HUDEP-2 (cell line): Measurements from ENCODE around the gene NUTM2E.
A peak's percentile ranks its signal among the peaks of the same experiment; 100 is the strongest.
"Not testable (repeated sequence)": the region's sequence is repeated elsewhere in the genome, so short reads cannot be mapped to it uniquely, and the experiment has no call there.

Experiments
- DNase-seq, 76 experiments: peaks; one replicate each; lab custom pipeline; 2025; ENCODE audit not compliant: unreplicated experiment in 76 of 76; lab: John Stamatoyannopoulos, UW

Gene NUTM2E, protein sequence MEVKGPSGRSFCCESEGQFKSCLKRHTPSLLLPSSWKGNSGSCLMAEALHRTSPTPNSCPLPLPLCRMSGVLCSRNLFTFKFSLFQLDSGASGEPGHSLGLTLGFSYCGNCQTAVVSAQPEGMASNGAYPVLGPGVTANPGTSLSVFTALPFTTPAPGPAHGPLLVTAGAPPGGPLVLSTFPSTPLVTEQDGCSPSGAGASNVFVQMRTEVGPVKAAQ (N-terminal part only)

DNA sequence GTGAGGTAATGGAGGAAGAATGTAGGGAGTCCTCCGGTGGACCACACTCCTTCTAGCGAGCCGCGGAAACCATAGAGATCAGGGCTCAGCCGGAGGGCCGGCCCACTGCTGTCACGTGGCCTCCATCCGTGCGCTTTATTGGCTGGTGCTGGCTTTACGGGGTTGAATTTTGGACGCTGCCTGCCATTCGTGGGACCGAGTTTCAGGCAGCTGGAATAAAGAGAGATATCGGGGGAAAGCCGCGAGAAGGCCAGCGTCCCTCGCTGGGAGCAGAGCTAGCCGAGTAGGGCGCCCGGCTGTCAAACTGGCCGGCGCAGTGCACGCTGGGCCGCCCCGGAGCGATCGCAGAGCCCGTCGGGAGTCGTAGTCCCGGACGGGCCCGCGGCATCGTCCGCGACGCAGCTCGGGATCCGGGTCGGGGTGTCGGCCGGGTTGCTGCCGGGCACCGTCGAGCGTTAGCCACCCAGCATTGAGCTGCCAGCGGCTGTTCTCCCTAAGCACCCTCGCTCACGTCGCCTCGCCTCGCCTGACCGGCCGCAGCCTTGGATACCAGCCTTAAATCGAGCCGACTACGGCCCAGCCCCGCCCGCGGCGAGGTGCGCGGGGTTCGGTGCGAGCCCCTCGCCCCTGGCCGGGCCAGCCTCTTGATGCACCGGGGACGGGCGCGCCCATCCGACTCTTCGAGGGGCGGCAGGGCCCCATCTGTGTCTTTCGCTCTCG, at the start of gene NUTM2E:
NUTM2E (plus strand) TSS at position 244 of the 720 bp plus-strand sequence. CDS start 15,002 bp downstream, outside the sequence.
- peak in 61 of 76 experiments; percentile 27 to 90 (median 71) for DNase-seq

DNA sequence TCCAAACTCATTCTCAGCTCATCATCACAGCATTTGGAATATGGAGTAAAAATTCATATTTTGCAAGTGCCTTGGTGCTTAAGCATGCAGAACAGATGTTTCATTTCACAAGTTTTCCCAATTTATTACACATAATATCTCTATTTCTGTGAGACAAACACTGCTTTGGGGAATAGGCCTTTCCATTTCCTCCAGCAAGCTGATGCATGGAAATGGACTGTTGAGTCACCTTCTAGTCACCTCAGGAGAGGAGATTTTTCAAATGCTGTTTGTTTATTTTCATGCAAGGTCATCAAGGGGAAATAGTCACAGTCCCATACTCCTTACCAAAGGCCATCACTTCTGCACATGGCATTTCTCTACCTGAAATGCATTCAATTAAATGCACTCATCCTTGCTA, 48.5 kb upstream of the NUTM2E start:
- DNase-seq: not testable (repeated sequence)

DNA sequence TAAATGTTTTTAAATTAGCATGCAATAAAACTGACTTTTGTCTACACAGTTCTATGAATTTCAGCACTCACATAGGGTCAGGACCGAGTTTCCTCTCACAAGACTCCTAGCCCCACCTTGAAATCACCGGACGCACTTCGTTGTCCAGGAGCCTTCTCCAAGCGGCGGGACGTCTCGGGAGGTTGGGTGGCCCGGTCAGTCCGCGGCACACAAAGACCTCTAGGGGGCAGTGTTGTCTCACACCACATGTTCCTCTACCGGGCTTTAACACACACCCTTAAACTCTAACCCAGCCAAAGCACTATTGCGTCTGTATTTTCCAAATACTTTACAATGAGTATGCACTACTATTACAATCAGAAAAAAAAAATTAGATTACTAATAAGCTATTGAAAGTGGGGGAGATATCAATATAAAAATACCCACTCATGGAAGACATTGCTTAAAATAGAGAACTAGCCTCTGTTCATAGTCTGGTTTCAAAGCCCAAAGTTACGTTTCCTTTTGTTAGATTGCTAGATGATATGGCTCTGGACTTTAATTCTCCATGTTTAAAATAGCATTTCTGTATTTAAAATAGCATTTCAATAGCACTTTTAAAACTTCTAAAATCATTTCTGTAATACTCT, 47.1 kb upstream of the NUTM2E start:
- DNase-seq: peak in 70 of 76 experiments; percentile 12 to 86 (median 64)

DNA sequence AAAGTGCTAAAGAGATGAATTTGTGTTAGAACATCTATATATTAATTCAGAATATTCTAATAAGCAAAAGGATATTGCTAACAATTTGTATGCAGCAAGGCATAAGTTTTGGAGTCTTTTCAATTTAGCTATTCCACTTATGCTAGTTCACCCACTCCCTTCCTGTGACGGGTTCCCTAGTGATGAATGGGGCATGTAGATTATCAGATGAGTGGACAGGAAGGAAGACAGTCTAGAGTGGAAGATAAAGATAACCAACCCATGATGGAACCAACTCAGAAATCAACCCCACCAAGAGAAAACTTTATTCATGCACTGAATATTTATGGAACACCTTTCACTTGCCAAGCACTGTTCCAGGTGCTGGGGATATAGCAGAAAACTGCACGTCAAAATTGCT, 46.5 kb upstream of the NUTM2E start:
- peak in 2 of 76 experiments; percentile 2 to 22 for DNase-seq

DNA sequence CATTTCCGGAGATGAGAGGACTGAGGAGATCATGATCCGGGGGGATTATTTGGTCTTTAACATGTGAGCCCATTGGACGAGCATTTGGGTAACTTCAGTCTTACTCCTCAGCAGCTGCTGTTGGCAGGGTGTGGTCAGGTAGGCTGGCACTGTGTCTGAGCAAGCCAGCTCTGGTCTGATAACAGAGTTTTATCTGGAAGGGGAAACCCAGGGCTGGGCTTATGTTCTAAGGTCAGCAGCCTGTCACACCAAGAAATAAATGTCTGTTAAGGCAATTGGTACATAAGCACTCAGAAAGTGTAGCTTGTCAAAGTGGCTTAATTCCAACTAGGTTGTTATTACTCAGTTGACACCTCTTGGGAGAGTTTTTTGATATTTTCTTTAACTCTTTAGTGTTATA, 45.0 kb upstream of the NUTM2E start:
- peak in 1 of 76 experiments; percentile 14 for DNase-seq

DNA sequence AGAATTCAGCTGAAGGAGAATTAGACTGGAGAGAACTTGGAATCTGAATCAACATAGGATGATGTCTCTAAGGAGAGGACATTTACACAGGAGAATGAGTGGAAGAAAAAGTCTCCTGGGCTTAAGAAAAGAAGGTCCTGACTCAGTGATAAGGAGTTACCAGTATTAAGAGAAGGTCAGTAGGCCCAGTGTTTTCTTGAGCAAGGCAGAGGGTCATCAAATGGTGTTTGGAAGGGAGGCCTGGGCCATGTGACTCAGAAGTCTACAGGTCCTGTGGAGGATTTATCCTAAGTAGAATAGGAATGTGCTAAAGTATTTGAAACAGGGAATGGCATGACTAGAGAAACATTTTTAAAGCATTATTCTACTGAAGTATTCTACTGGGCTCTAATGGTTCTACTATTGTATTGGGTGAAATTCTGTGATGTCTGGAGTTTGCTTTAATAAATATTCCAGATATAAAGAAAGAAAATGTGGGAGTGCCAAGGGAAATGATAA, 39.0 kb upstream of the NUTM2E start:
- not testable (repeated sequence) for DNase-seq

DNA sequence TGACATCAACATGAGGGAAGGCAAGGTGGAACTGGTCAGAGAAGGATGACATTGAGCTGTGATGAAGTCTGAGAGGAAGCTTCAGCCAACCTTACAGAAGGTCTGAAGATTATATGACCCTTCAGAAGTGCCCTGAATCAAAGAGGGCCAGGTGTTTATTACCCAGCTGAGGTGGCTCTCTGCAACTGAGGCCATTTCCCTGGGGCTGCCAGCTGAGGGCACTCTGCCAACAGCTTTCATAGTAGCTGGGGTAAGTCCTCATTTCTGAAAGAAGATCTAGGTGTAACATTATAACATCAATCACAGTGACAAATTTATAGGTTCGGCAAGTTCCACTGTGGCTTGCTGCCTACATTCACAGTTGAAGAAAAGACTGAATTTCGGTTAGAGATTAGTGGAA, 37.2 kb upstream of the NUTM2E start:
- not testable (repeated sequence) for DNase-seq

DNA sequence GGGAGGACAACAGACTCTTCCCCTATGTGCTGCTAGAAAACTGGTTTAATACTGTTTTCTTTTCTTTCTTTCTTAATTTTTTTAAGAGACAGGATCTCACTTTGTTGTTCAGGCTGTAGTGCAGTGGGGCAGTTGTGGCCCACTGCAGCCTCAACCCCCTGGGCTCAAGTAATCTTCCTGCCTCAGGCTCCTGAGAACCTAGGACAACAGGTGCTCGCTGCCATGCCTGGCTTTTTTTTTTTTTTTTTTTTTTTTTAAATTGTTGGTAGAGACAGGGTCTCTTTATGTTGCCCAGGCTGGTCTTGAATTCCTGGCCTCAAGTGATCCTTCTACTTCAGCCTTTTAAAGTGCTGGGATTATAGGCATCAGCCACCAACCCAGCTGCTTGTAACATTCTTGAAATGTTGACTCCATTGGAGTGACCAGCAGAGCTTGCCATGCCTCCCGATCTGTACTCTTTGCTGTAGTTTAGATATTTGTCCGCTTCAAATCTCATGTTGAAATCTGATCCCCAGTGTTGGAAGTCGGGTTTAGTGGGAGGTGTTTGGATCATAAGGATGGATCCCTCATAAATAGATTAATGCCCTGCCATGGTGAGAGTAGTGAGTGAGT, 34.5 kb upstream of the NUTM2E start:
- DNase-seq: not testable (repeated sequence)

DNA sequence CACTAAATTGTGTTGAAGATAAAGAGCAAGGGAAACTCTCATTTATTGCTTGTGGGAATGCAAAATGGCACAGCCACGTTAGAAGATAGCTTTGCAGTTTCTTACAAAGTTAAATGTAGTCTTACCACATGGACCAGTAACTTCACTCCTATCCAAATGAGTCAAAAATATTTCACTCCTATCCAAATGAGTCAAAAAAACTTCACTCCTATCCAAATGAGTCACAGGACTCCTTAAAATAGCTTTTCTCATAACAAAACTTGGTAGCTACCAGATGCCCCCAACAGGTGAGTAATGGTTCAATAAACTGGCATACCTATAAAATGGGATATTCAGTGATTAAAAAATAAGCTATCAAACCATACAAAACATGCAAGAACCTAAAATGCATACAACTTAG, 27.2 kb upstream of the NUTM2E start:
- not testable (repeated sequence) for DNase-seq

DNA sequence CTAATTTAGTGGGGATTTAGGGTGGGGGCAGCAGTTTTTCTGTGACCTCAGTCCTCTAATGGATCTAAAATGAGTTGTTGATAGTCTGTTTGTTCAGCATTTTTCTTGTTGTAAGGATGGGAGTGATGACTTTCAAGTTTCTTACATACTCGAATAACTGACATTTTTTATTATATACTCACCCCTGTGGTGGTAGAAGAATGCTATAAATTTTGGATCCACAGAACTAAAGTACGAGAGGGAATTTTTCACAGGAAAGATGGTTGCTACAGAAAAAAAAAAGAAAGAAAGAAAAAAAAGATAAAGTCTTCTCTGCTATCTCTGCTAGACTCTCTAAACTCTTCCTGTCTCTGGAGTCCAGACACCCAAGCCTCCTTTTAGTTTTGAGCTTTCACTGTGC, 20.7 kb upstream of the NUTM2E start:
- not testable (repeated sequence) for DNase-seq

DNA sequence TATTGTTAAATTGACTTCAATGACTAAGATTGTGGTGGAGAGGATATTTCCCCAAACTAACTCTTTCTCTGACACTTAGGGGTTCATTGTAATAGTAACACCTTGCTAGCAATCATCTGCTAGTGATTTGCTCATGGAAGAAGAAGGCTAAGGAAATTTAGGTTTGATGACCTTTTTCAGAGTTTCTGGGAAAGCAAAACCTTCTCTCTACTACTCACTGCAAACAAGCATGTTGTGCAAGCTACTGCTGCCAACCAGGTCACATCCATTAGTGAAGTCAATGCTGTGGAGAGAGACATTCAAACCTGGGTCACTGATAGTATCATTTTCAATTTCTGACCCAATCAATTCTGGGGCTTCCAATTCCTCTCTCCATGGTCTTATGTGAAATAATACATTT, 14.6 kb upstream of the NUTM2E start:
- DNase-seq: not testable (repeated sequence)

DNA sequence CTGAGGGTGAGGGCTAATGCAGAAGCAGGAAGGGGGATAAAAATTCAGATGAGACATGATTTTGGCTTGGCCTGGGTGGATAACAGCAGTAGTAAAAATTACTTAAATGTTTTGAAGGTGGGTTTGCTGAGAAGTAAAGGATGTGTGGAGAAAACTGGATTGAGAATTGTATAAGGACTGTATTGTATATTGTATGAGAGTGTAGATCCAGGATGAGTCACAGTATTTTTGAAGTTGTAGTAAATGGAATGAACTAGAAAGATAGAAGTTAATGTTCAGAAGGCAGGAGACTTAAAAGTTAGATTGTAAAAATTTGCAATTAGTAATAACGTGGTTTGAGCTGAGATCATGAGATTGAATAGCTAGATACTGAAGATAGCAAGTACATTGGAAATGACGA, 10.2 kb upstream of the NUTM2E start:
- DNase-seq: not testable (repeated sequence)

DNA sequence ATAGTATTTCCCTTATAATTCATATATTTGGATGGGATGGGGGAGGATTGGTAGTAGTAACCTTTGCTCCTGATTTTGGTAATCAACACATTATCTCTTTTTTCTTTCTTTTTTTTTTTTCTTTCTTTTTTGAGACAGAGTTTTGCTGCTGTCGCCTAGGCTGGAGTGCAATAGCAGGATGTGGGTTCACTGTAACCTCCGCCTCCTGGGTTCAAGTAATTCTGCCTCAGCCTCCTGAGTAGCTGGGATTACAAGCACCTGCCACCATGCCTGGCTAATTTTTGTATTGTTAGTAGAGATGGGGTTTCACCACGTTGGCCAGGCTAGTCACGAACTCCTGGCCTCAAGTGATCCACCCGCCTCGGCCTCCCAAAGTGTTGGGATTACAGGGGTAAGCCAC, 3.2 kb upstream of the NUTM2E start:
- DNase-seq: not testable (repeated sequence)

DNA sequence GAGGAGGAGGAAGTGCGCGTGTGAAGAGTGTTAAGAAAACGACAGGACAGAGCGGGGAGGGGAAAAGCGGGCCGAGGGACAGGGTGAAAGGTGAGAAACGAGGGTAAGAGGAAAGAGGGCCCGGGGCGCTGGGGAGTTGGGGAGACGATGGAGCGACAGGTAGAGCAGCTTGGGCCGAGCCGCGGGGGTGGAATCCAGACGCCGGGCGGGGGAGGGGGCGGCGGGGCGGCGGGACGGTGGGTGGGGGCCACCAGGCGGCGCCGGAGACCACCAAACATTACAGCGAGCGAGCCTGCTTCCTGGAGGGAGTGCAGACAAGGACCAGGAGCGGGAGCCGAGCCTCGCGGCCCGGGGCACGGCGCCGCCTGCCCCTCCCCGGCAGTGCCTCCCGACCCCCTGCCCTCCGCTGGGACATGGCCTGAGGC, 940 bp upstream of the NUTM2E start:
- DNase-seq: not testable (repeated sequence)

DNA sequence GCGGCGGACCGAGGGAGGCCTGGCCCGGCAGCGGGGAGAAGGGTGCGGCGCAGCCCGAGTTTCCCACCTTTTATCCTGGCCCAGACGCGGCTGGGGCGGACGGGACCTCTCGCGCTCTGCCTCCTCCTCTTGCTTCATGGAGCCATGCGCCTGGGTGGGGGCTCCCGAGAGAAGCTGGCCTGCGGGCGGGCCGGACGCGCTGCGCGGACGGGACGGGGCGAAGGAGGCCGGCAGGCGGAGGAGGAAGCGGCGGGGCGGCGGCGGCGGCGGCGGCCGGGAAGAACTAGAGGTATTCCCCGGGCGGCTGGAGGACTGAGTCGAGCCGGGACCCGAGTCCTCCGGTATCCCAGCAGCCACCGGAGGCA, 426 bp upstream of the NUTM2E start:
- not testable (repeated sequence) for DNase-seq

DNA sequence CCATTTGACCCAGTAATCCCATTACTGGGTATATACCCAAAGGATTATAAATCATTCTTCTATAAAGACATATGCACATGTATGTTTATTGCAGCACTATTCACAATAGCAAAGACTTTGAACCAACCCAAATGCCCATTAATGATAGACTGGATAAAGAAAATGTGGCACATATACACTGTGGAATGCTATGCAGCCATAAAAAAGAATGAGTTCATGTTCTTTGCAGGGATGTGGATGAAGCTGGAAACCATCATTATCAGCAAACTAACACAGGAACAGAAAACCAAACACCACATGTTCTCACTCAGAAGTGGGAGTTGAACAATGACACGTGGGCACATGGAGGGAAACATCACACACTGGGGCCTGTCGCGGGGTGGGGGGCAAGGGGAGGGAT, 7.3 kb downstream of the NUTM2E start:
- DNase-seq: not testable (repeated sequence)

DNA sequence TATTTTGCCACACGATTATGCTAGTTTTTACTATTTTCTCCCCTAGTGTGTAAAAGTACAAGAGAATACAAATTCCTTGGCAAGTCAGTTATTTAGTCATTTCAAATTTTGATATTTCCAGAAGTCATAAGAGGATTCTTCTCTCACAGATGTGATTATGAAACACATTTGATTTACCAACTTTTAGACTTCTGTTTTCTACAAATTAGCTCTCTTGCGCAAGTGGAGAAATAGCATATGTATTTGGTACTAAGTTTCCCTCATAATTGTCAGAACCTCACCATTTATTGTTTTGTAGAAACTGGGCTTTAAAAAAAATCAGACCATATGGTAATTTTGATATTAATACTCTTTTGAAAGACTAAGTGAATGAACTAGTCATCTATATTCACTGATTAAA, 9.4 kb downstream of the NUTM2E start:
- not testable (repeated sequence) for DNase-seq

DNA sequence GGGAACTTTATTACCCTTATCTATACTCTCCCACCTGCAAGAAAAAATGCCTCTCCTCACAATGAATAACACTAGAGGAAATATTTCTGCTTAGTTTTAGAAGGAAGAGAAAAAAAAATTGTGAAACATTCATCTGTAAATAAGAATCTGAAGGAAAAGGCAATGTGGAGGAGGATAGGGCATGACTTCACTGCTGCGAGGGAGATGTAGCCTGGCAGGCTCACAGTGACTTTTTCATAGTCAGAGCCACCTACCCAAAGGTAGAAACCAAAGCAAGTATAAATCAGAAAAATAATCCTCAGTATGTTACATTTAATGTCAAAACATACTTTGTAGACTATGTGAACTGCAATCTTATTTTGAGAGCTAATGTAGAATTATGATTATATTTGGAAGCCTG, 10.4 kb downstream of the NUTM2E start:
- DNase-seq: not testable (repeated sequence)

DNA sequence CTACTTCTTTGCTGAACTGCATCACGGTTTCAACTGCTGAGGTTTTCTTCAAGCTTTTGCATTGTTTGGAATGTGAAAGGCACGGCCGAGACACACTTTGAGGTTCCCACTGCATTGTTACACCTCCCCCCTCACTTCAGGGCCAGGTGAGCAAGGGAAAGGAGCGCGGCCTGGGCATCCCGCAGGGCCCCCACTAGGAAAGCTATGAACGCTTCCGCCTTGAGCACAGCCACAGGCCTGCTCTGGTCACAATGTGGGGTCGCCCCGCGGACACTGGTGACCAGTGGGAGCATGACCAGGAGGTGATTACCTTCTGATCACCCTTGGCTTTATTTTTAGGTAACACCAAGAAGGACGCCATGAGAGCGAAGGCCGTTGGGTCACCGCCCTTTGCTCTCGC, 11.9 kb downstream of the NUTM2E start:
- not testable (repeated sequence) for DNase-seq

DNA sequence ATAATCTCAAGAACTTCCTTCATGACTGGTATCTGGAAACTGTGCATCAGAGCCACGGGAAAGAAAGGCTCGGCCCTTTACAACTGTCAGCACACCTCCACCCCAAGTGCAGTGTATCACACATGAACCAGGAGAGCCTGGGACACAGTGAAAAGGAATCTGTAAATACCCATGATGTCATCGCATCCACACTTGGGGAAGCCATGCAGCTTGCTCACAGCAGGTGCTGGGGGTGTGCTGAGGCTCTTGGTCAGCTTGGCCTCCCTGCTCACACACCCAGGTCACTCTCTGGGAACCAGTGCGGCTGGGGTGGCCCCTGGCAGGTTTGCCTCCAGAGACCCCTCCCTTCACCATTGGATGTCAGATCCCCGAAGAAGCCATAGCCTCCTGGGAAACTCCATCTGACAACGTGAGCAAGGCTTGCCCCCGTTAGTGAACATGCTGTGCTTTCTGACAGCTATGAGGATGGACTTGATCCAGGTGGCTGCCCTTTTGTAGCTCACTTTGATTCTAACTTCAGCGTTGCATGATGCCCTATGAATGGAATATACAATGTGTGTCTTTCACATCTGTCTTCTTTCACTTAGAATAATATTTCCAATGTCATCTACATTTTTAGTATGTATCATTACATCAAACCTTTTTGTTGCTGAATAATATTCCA, 26.8 kb downstream of the NUTM2E start:
- not testable (repeated sequence) for DNase-seq
